Limb (tissue), 2 donors: Measurements from ENCODE around the gene RNF212B.
"Not testable (repeated sequence)": the region's sequence is repeated elsewhere in the genome, so short reads cannot be mapped to it uniquely, and the experiment has no call there.

Source experiments
- DNase-seq, 2 donors: peaks; one replicate each; pipeline ENCODE4 v3.0.0-alpha.2; 2016; ENCODE audit errors: extremely low spot score in 2 of 2

Gene RNF212B

GRCh38 chr14:23242076-23242475 lies 4.3 kb downstream of the RNF212B start:
- DNase-seq: no peak

GRCh38 chr14:23243066-23243465 lies 5.3 kb downstream of the RNF212B start:
- no peak for DNase-seq

GRCh38 chr14:23245282-23245681 lies 7.5 kb downstream of the RNF212B start:
- no peak for DNase-seq

- no peak for DNase-seq
These were observed 10.9 kb downstream of the RNF212B start for GRCh38 chr14:23248601-23249000.

- DNase-seq: no peak
These were observed 12.1 kb downstream of the RNF212B start for GRCh38 chr14:23249824-23250223.

- no peak for DNase-seq
These were observed 14.3 kb downstream of the RNF212B start for GRCh38 chr14:23252006-23252405.

GRCh38 chr14:23252420-23253333 lies 14.9 kb downstream of the RNF212B start:
- DNase-seq: no peak

- no peak for DNase-seq
These were observed 20.5 kb downstream of the RNF212B start for GRCh38 chr14:23258256-23258655.

GRCh38 chr14:23259426-23259825 lies 21.7 kb downstream of the RNF212B start:
- no peak for DNase-seq

- not testable (repeated sequence) for DNase-seq
These were observed 23.1 kb downstream of the RNF212B start for GRCh38 chr14:23260849-23261248.

- DNase-seq: no peak
These were observed 31.5 kb downstream of the RNF212B start for GRCh38 chr14:23269193-23269592.

- no peak for DNase-seq
These were observed 37.7 kb downstream of the RNF212B start for GRCh38 chr14:23275412-23275811.

GRCh38 chr14:23277189-23277588 lies 39.5 kb downstream of the RNF212B start:
- no peak for DNase-seq

- not testable (repeated sequence) for DNase-seq
These were observed 40.2 kb downstream of the RNF212B start for GRCh38 chr14:23277928-23278327.

- no peak for DNase-seq
These were observed 43.5 kb downstream of the RNF212B start for GRCh38 chr14:23281247-23281646.

- DNase-seq: no peak
These were observed 47.2 kb downstream of the RNF212B start for GRCh38 chr14:23284654-23285529.

- peak in 1 of 2 donors; percentile 6 for DNase-seq
These were observed 47.8 kb downstream of the RNF212B start for GRCh38 chr14:23285530-23286019.

GRCh38 chr14:23286020-23286901 lies 48.5 kb downstream of the RNF212B start, which contains the start of gene HOMEZ:
Gene HOMEZ, minus strand, starts transcription at chr14:23286132. Its CDS starts 180 bp downstream, at chr14:23285952.
- peak; percentile 99 for DNase-seq

- no peak for DNase-seq
These were observed 49.3 kb downstream of the RNF212B start for GRCh38 chr14:23286902-23287479.

GRCh38 chr14:23294734-23295561 lies 57.2 kb downstream of the RNF212B start:
- peak; percentile 51 for DNase-seq
